D721Med (cell line): ENCODE measurements around the gene PHKG1.
"Not testable (repeated sequence)": the region's sequence is repeated elsewhere in the genome, so short reads cannot be mapped to it uniquely, and the experiment has no call there.

Experiments used
- DNase-seq: peaks from one replicate; pipeline ENCODE4 v3.0.0; 2011; ENCODE audit warnings: low spot score; ENCODE audit not compliant: insufficient read length
- FAIRE-seq: peaks from 2 replicates; lab custom pipeline; 2011; peaks lifted over from hg19 to GRCh38; lab: Jason Lieb, UNC
- CTCF ChIP-seq: IDR thresholded peaks from 2 replicates; pipeline ENCODE4 v1.5.1; 2012; ENCODE audit warnings: mild to moderate bottlenecking, control low read depth; ENCODE audit not compliant: insufficient read depth; ENCODE audit errors: missing control alignments

Gene PHKG1

GRCh38 chr7:56046721-56047445 is 45.9 kb downstream of the PHKG1 start:
- TF ChIP-seq CTCF = no peak
- FAIRE-seq (no peak), DNase-seq (no peak)

GRCh38 chr7:56045758-56046157 is 47.0 kb downstream of the PHKG1 start:
- DNase-seq, FAIRE-seq: not testable (repeated sequence)

GRCh38 chr7:56040730-56041129 is 52.0 kb downstream of the PHKG1 start:
- DNase-seq = no peak
- FAIRE-seq = no peak
- no peak for TF ChIP-seq CTCF

GRCh38 chr7:56033671-56034432 is 58.9 kb downstream of the PHKG1 start:
- DNase-seq (peak; percentile 87), FAIRE-seq (no peak)
- no peak for TF ChIP-seq CTCF

GRCh38 chr7:56032578-56032977 is 60.2 kb downstream of the PHKG1 start:
- FAIRE-seq, DNase-seq: not testable (repeated sequence)

- not testable (repeated sequence) for FAIRE-seq, DNase-seq
Measured at GRCh38 chr7:56031556-56031955, 61.2 kb downstream of the PHKG1 start.

- no peak for TF ChIP-seq CTCF
- FAIRE-seq = no peak
- DNase-seq = no peak
Measured at GRCh38 chr7:56030340-56030739, 62.4 kb downstream of the PHKG1 start.
